Panc1 (cell line): ENCODE results near the gene OTOF. TPM values are rescaled to one million over a fixed set of nuclear protein-coding genes. Genes with fewer than 3 reads are reported as not detected.

ENCODE experiments used
- ATAC-seq: fragments of 200-7000 bp; cut with Tn5 transposase; 2 replicates; pipeline ENCODE4 v1.9.1; 2020; ENCODE audit warnings: mild to moderate bottlenecking, moderate library complexity
- BruUV-seq: library from RNA; stranded (reverse); fragments of 400-500 nt; replicated peaks from 2 replicates; lab custom pipeline; 2021; lab: Mats Ljungman, UMichigan
- CTCF ChIA-PET: fragments of 300-600 bp; sonication (Branson Sonifier 250); formaldehyde crosslinking; loops from one replicate; lab custom pipeline; 2022; ENCODE audit warnings: antibody characterized with exemption; lab: Charles Lee
- POLR2A ChIA-PET: fragments of 300-600 bp; sonication (Branson Sonifier 250); formaldehyde crosslinking; loops from one replicate; lab custom pipeline; 2022; ENCODE audit warnings: antibody characterized with exemption; lab: Charles Lee
- DNase-seq: peaks from one replicate; pipeline ENCODE4 v3.0.0-alpha.2; 2010; ENCODE audit warnings: low read depth, low spot score
- H3K27ac ChIP-seq: 2 replicates; pipeline ENCODE4 v1.5.1; 2011; ENCODE audit warnings: mild to moderate bottlenecking, low read length, inconsistent platforms
- H3K27me3 ChIP-seq: fragments of 200-500 bp; sonication (Bioruptor generic); 2 replicates; pipeline ENCODE4 v1.6.0; 2014; ENCODE audit warnings: low read length, inconsistent platforms; ENCODE audit not compliant: control insufficient read depth, insufficient read depth
- H3K36me3 ChIP-seq: fragments of 200-500 bp; sonication (Bioruptor generic); 2 replicates; pipeline ENCODE4 v1.5.1; 2014; ENCODE audit warnings: inconsistent platforms, mild to moderate bottlenecking, low read length, moderate library complexity; ENCODE audit not compliant: control insufficient read depth, insufficient read depth
- H3K4me1 ChIP-seq: 2 replicates; pipeline ENCODE4 v1.5.1; 2011; ENCODE audit warnings: inconsistent platforms, mild to moderate bottlenecking, low read length, moderate library complexity; ENCODE audit not compliant: control insufficient read depth, insufficient read depth
- H3K4me3 ChIP-seq, 2 experiments: 2 replicates each; pipeline ENCODE4 v1.5.1; 2011 to 2012; ENCODE audit warnings: low read depth in 2 of 2, low read length in 2 of 2, mild to moderate bottlenecking in 2 of 2, inconsistent platforms in 1 of 2, moderate library complexity in 1 of 2
- H3K9me3 ChIP-seq: fragments of 200-500 bp; sonication (Bioruptor generic); 2 replicates; pipeline ENCODE4 v1.5.1; 2014; ENCODE audit warnings: low read depth, mild to moderate bottlenecking, inconsistent platforms, low read length, moderate library complexity; ENCODE audit not compliant: control insufficient read depth, insufficient read depth
- CTCF ChIP-seq: fragments of 450-650 bp; IDR thresholded peaks from 2 replicates; pipeline ENCODE4 v1.5.1; 2017; ENCODE audit warnings: mild to moderate bottlenecking
- POLR2AphosphoS5 ChIP-seq: IDR thresholded peaks from 2 replicates; pipeline ENCODE4 v1.6.1; 2012; ENCODE audit warnings: mild to moderate bottlenecking, low read depth, low read length, moderate library complexity
- SIN3A ChIP-seq: IDR thresholded peaks from 2 replicates; pipeline ENCODE4 v1.6.1; 2012; ENCODE audit warnings: low read depth, mild to moderate bottlenecking, low read length, moderate library complexity, borderline replicate concordance; ENCODE audit not compliant: insufficient read depth
- TCF7L2 ChIP-seq: IDR thresholded peaks from 2 replicates; pipeline ENCODE4 v1.6.1; 2011; ENCODE audit warnings: mild to moderate bottlenecking, low read depth, low read length, inconsistent platforms
- in situ Hi-C: cut with HindIII; loops from 2 replicates; pipeline ENCODE4 v1.10.0; 2016; ENCODE audit warnings: low sequenced_read_pairs, low pct_unique_long_range_greater_than_20kb
- intact Hi-C: fragments of 100-400 bp; cut with micrococcal nuclease; formaldehyde crosslinking; loops from one replicate; pipeline ENCODE4 v1.10.0; 2022; ENCODE audit not compliant: unreplicated experiment
- total RNA-seq: library from RNA; stranded (reverse); gene quantifications from one replicate; pipeline ENCODE4 v1.2.1, GENCODE V29; 2021; ENCODE audit not compliant: unreplicated experiment
- TF ChIP-seq, protein P1 (sequence below), 2 experiments: IDR thresholded peaks; 2 replicates each; pipeline ENCODE4 v1.6.1; 2011 to 2012; ENCODE audit warnings: low read depth in 2 of 2, control low read depth in 1 of 2, low read length in 1 of 2, mild to moderate bottlenecking in 1 of 2, moderate library complexity in 1 of 2; ENCODE audit not compliant: insufficient read depth in 1 of 2

Gene OTOF
- total RNA-seq, 1 experiment from 2014 or later: 0.41 TPM

- Histone ChIP-seq H3K27me3 (no peaks in the 10 kb centered on the region), H3K36me3 (no peaks in the 10 kb centered on the region), H3K27ac (no peak overlapping the region), H3K4me1 (no peaks in the 10 kb centered on the region), H3K4me3 (no peak overlapping the region), H3K9me3 (no peaks in the 10 kb centered on the region)
- no peak for TF ChIP-seq SIN3A
- TF ChIP-seq POLR2AphosphoS5: no peak
- TF ChIP-seq, protein P1, sequence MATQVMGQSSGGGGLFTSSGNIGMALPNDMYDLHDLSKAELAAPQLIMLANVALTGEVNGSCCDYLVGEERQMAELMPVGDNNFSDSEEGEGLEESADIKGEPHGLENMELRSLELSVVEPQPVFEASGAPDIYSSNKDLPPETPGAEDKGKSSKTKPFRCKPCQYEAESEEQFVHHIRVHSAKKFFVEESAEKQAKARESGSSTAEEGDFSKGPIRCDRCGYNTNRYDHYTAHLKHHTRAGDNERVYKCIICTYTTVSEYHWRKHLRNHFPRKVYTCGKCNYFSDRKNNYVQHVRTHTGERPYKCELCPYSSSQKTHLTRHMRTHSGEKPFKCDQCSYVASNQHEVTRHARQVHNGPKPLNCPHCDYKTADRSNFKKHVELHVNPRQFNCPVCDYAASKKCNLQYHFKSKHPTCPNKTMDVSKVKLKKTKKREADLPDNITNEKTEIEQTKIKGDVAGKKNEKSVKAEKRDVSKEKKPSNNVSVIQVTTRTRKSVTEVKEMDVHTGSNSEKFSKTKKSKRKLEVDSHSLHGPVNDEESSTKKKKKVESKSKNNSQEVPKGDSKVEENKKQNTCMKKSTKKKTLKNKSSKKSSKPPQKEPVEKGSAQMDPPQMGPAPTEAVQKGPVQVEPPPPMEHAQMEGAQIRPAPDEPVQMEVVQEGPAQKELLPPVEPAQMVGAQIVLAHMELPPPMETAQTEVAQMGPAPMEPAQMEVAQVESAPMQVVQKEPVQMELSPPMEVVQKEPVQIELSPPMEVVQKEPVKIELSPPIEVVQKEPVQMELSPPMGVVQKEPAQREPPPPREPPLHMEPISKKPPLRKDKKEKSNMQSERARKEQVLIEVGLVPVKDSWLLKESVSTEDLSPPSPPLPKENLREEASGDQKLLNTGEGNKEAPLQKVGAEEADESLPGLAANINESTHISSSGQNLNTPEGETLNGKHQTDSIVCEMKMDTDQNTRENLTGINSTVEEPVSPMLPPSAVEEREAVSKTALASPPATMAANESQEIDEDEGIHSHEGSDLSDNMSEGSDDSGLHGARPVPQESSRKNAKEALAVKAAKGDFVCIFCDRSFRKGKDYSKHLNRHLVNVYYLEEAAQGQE (IDR thresholded peaks at IDR 0.05; ENCODE audit: insufficient read depth in 1 of 2, low read depth in 2 of 2, low read length in 1 of 2): no peak
- TF ChIP-seq CTCF: no peak
- TF ChIP-seq TCF7L2: no peak
- CTCF ChIA-PET: no interaction called here
- DNase-seq: no peak
- no TSS peak for BruUV-seq
- in situ Hi-C loops (no loop called here), intact Hi-C loops (no loop called here)
- no peak for ATAC-seq
- POLR2A ChIA-PET: no interaction called here
Measured at GRCh38 chr2:26422947-26423629, 54.8 kb downstream of the OTOF start.

- in situ Hi-C loops: no loop called here
- DNase-seq (no peak), ATAC-seq (no peak)
- no peaks in the 10 kb centered on the region for H3K4me1 ChIP-seq
- H3K36me3 ChIP-seq: no peaks in the 10 kb centered on the region
- no peak overlapping the region for H3K27ac ChIP-seq
- intact Hi-C loops: no loop called here
- TF ChIP-seq SIN3A: no peak
- TF ChIP-seq POLR2AphosphoS5: no peak
- TF ChIP-seq TCF7L2: no peak
- TF ChIP-seq CTCF: no peak
- TF ChIP-seq, protein P1 (IDR thresholded peaks at IDR 0.05; ENCODE audit: insufficient read depth in 1 of 2, low read depth in 2 of 2, low read length in 1 of 2): no peak
- BruUV-seq: no TSS peak
- CTCF ChIA-PET: no interaction called here
- POLR2A ChIA-PET: no interaction called here
- H3K9me3 ChIP-seq: no peaks in the 10 kb centered on the region
- no peak overlapping the region for H3K4me3 ChIP-seq
- no peaks in the 10 kb centered on the region for H3K27me3 ChIP-seq
Measured at GRCh38 chr2:26421961-26422360, 56.0 kb downstream of the OTOF start.
